ENCODE measurements around the gene GIT2. TPM values are rescaled to one million over a fixed set of nuclear protein-coding genes. Genes with fewer than 3 reads are reported as not detected.

GIT2 gene, protein sequence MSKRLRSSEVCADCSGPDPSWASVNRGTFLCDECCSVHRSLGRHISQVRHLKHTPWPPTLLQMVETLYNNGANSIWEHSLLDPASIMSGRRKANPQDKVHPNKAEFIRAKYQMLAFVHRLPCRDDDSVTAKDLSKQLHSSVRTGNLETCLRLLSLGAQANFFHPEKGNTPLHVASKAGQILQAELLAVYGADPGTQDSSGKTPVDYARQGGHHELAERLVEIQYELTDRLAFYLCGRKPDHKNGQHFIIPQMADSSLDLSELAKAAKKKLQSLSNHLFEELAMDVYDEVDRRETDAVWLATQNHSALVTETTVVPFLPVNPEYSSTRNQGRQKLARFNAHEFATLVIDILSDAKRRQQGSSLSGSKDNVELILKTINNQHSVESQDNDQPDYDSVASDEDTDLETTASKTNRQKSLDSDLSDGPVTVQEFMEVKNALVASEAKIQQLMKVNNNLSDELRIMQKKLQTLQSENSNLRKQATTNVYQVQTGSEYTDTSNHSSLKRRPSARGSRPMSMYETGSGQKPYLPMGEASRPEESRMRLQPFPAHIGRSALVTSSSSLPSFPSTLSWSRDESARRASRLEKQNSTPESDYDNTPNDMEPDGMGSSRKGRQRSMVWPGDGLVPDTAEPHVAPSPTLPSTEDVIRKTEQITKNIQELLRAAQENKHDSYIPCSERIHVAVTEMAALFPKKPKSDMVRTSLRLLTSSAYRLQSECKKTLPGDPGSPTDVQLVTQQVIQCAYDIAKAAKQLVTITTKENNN
- total RNA-seq, result 55.9 and 70.7 TPM in 2 replicates

DNA sequence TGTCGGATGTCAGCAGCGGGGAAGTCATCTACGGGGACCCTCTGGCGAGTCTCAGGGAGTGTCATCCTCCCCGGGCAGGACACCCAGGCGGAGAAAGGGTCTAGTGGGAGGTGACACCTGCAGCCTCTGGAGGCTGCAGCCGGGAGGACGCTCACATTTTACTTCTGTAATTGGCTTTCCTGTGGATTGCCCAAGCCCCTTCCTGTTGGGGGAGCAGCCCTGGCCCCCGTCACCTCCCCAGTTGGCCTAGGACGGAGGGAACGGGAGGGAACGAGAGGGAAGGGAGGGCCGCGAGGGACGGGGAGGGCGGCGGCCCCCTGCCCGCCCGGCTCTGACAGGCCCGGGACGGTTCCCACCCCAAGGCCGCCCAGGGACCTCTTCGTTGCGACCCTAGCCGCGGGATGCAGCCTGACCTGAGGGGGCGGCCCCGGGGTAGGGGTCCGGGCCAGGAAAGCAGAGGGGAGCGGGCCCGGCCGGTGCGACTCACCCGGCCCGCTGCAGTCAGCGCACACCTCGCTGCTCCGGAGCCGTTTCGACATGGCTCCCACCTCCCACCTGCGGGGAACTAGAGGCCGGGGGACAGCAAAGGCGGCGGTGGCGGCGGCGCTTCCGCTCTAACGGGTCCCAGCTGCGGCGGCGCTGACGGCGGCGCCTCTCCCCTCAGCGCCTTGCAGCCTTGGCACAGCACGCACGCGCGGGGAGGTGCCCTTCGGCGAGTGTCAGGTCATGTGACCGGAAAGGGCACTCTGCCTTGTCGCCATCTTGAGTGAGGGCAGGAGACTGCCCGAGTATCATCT is at the start of gene GIT2:
Gene GIT2 (minus strand): TSS at position 683 of the 797 bp plus-strand sequence. CDS start 144 bp downstream, at position 539.

GRCh38 chr12:109998904-109999648 is 2.9 kb upstream of the GIT2 start, which contains the start of gene ANKRD13A:
ANKRD13A (plus strand) TSS chr12:109999430; CDS start chr12:109999689, 259 bp downstream.

DNA sequence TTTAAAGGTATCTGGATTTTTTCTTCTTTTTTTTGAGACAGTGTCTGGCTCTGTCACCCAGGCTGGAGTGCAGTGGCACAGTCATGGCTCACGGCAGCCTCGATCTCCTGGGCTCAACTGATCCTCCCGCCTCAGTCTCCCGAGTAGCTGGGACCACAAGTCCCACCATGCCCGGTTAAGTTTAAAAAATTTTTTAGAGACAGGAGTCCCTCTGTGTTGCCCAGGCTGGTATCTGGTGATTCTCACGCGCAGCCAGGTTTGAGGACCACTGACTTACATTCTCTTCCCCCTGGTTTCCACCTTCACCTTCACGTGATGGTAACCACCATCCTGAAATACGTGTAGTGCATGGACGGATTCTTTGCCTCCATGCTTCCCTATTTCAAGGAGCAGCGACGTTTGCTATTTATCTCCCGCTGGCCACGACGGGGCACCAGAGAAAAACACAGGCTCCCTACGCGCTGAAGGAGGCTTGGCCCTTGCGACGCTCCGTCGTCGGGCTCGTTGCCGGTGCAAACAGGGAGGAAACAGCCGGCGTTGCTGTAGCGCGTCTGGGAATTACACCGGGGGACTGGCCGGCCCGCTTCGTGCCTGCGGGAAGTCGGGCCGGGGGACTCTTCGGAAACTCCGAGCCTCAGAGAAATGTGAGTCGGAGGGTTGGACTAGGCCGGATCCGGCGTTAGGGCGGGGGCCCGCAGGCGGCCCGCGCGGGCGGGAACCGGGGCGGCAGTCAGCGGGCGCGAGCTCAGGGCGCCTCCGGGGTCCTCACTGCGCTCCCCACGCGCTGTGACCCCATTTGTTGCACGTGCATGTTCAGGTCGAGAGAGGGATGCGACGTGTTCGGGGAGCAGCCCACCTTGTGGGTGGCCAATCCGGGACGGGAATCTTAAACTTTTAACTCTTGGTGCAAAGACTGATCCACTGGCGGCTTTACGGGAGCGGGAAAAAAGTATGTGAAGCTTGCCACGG is 96.1 kb downstream of the GIT2 start, which contains the start of gene TCHP:
Gene TCHP (plus strand): TSS at position 492 of the 969 bp plus-strand sequence. CDS start 2,753 bp downstream, outside the sequence.

DNA sequence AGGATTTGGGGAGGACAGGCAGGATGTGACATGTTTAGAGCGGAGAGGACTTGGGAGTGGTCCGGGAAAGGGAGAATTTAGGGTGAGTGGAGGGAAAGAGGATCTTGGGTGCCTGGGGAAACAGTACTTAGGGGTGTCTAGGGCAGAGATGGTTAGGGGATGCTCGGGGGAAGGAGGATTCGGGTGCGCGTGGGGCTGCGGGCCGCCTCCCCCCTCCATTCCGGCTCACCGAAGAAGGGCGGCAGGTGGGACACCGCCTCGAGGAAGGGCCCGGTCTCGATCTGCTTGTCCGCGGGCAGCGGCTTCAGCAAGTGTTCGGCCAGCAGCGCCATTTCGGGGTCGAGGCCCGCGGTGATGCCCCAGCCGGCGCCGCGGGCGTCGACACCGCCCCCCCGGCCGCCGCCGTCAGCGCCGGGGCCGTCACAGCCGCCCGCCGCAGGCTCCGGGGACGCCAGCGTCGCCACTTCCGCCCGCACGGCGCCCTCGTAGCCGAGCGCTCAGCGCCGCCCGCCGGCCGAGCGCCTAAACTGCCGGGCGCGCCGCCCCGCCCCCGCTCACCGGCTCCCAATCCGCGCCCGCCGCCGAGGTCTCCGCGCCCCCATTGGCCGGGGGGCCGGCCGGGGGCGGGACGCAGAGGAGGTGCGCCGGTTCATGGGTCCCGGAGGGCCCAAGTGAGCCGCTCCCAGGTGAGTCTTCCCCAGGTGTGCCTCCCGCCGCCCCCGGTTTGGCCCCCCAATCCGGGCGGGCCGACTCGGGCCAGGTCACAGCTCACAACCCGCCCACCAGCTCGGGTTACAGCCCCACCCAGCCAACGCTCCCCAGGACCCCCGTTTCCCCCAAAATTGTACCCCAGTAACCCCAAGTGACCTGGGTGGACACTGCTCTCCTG is 115.9 kb downstream of the GIT2 start, which contains the start of gene GLTP:
Gene GLTP (minus strand): TSS at position 499 of the 889 bp plus-strand sequence. CDS start 167 bp downstream, at position 332.

Other genes starting within 250 kb of the GIT2 start
- gene TRPV4, start 163.0 kb downstream of the GIT2 start, total RNA-seq, result 4.8 and 5.1 TPM in 2 replicates
- 69.8 and 73.0 TPM in 2 replicates for gene GLTP, start 115.8 kb downstream of the GIT2 start, total RNA-seq
- gene TCHP, start 96.1 kb downstream of the GIT2 start, total RNA-seq, result 10.6 and 11.0 TPM in 2 replicates
- gene ANKRD13A, start 3.1 kb upstream of the GIT2 start, total RNA-seq, result 194 and 205 TPM in 2 replicates
- 8.0 and 9.5 TPM in 2 replicates for gene C12orf76, start 52.2 kb upstream of the GIT2 start, total RNA-seq
- gene IFT81, start 128.0 kb upstream of the GIT2 start, total RNA-seq, result 16.1 and 19.1 TPM in 2 replicates